ENCODE results near the gene SETBP1. TPM values are rescaled to one million over a fixed set of nuclear protein-coding genes. Genes with fewer than 3 reads are reported as not detected.

The SETBP1 gene
- total RNA-seq (1 to 10 TPM; 1.6 TPM), polyA plus RNA-seq (under 1 TPM in 1 of 3 donors, not detected in 2; 0.16 TPM), total RNA-seq (0 to 0.98 (median 0.21) reads per million in 6 experiments)

GRCh38 chr18:44680273-44681075, at the start of gene SETBP1:
SETBP1 (plus strand) TSS chr18:44680888; CDS start chr18:44701347, 20,459 bp downstream.
- POLR2A ChIA-PET, result no interaction called here
- Mint-ChIP-seq H3K27ac (peak within 1 kb of the TSS in 2 of 10 donors; percentile 61 to 79), H3K36me3 (no peaks in the 10 kb centered on the region), H3K4me1 (peaks cover 9 to 11% (median 10%) of the 10 kb centered on the region in 4 donors), H3K9me3 (no peaks in the 10 kb centered on the region), H3K27me3 (peaks cover 19 to 31% (median 24%) of the 10 kb centered on the region in 5 donors), H3K4me3 (peak within 1 kb of the TSS in 9 of 10 donors; percentile 70 to 89 (median 85))
- DNase-seq (peak in 2 of 10 donors; percentile 11 to 16), ATAC-seq (peak; percentile 18 to 22)

- Mint-ChIP-seq H3K4me3 (no peak overlapping the region), H3K36me3 (no peaks in the 10 kb centered on the region), H3K27me3 (peaks cover 0 to 3% (median 0%) of the 10 kb centered on the region in 5 donors), H3K27ac (no peak overlapping the region), H3K9me3 (peaks cover 0 to 5% (median 0%) of the 10 kb centered on the region in 9 donors), H3K4me1 (peaks cover 0 to 10% (median 0%) of the 10 kb centered on the region in 4 donors)
- ATAC-seq (no peak), DNase-seq (no peak)
- POLR2A ChIA-PET, result no interaction called here
Observed at GRCh38 chr18:44632469-44633145, 48.1 kb upstream of the SETBP1 start.

GRCh38 chr18:44635546-44635945, 45.1 kb upstream of the SETBP1 start:
- H3K4me1 Mint-ChIP-seq, result peaks cover 0 to 16% (median 0%) of the 10 kb centered on the region in 4 donors
- POLR2A ChIA-PET, result no interaction called here
- H3K27ac Mint-ChIP-seq, result no peak overlapping the region
- H3K9me3 Mint-ChIP-seq, result peaks cover 0 to 5% (median 0%) of the 10 kb centered on the region in 9 donors
- no peaks in the 10 kb centered on the region for H3K36me3 Mint-ChIP-seq
- H3K27me3 Mint-ChIP-seq, result peaks cover 0 to 3% (median 0%) of the 10 kb centered on the region in 5 donors
- ATAC-seq (no peak), DNase-seq (no peak)
- H3K4me3 Mint-ChIP-seq, result no peak overlapping the region

GRCh38 chr18:44636241-44636640, 44.4 kb upstream of the SETBP1 start:
- H3K4me3 Mint-ChIP-seq, result no peak overlapping the region
- H3K27ac Mint-ChIP-seq, result no peak overlapping the region
- POLR2A ChIA-PET, result no interaction called here
- no peak for DNase-seq
- ATAC-seq, result no peak
- peaks cover 0 to 16% (median 0%) of the 10 kb centered on the region in 4 donors for H3K4me1 Mint-ChIP-seq
- peaks cover 0 to 5% (median 0%) of the 10 kb centered on the region in 9 donors for H3K9me3 Mint-ChIP-seq
- no peaks in the 10 kb centered on the region for H3K36me3 Mint-ChIP-seq
- H3K27me3 Mint-ChIP-seq, result peaks cover 0 to 3% (median 3%) of the 10 kb centered on the region in 5 donors

- POLR2A ChIA-PET, result no interaction called here
- H3K4me3 Mint-ChIP-seq, result no peak overlapping the region
- H3K27me3 Mint-ChIP-seq, result peaks cover 0 to 3% (median 3%) of the 10 kb centered on the region in 5 donors
- H3K4me1 Mint-ChIP-seq, result peaks cover 0 to 16% (median 0%) of the 10 kb centered on the region in 4 donors
- no peak for DNase-seq
- ATAC-seq, result no peak
- H3K27ac Mint-ChIP-seq, result no peak overlapping the region
- no peaks in the 10 kb centered on the region for H3K9me3 Mint-ChIP-seq
- no peaks in the 10 kb centered on the region for H3K36me3 Mint-ChIP-seq
Observed at GRCh38 chr18:44637210-44638033, 43.3 kb upstream of the SETBP1 start.

GRCh38 chr18:44638034-44638540, 42.6 kb upstream of the SETBP1 start:
- H3K36me3 Mint-ChIP-seq, result no peaks in the 10 kb centered on the region
- H3K27ac Mint-ChIP-seq, result no peak overlapping the region
- H3K9me3 Mint-ChIP-seq, result no peaks in the 10 kb centered on the region
- H3K27me3 Mint-ChIP-seq, result peaks cover 0 to 3% (median 3%) of the 10 kb centered on the region in 5 donors
- ATAC-seq, result no peak
- no peak for DNase-seq
- POLR2A ChIA-PET, result no interaction called here
- H3K4me1 Mint-ChIP-seq, result peaks cover 0 to 16% (median 0%) of the 10 kb centered on the region in 4 donors
- no peak overlapping the region for H3K4me3 Mint-ChIP-seq

- Mint-ChIP-seq H3K27me3 (peaks cover 0 to 3% (median 3%) of the 10 kb centered on the region in 5 donors), H3K36me3 (no peaks in the 10 kb centered on the region), H3K9me3 (no peaks in the 10 kb centered on the region), H3K4me3 (no peak overlapping the region), H3K27ac (no peak overlapping the region), H3K4me1 (peaks cover 0 to 16% (median 0%) of the 10 kb centered on the region in 4 donors)
- DNase-seq, result no peak
- POLR2A ChIA-PET, result no interaction called here
- no peak for ATAC-seq
Observed at GRCh38 chr18:44638811-44639210, 41.9 kb upstream of the SETBP1 start.

GRCh38 chr18:44643004-44643403, 37.7 kb upstream of the SETBP1 start:
- ATAC-seq, result no peak
- Mint-ChIP-seq H3K4me1 (peaks cover 0 to 5% (median 0%) of the 10 kb centered on the region in 4 donors), H3K27ac (no peak overlapping the region), H3K4me3 (no peak overlapping the region), H3K27me3 (peaks cover 0 to 3% (median 3%) of the 10 kb centered on the region in 5 donors), H3K36me3 (no peaks in the 10 kb centered on the region), H3K9me3 (no peaks in the 10 kb centered on the region)
- POLR2A ChIA-PET, result no interaction called here
- DNase-seq, result no peak

- POLR2A ChIA-PET, result no interaction called here
- ATAC-seq (no peak), DNase-seq (no peak)
- H3K27me3 Mint-ChIP-seq, result peaks cover 0 to 2% (median 0%) of the 10 kb centered on the region in 5 donors
- H3K27ac Mint-ChIP-seq, result no peak overlapping the region
- H3K4me1 Mint-ChIP-seq, result no peaks in the 10 kb centered on the region
- H3K36me3 Mint-ChIP-seq, result no peaks in the 10 kb centered on the region
- no peaks in the 10 kb centered on the region for H3K9me3 Mint-ChIP-seq
- H3K4me3 Mint-ChIP-seq, result no peak overlapping the region
Observed at GRCh38 chr18:44651478-44651877, 29.2 kb upstream of the SETBP1 start.

GRCh38 chr18:44651918-44652572, 28.6 kb upstream of the SETBP1 start:
- no peak overlapping the region for H3K4me3 Mint-ChIP-seq
- H3K27me3 Mint-ChIP-seq, result peaks cover 0 to 3% (median 0%) of the 10 kb centered on the region in 5 donors
- POLR2A ChIA-PET, result no interaction called here
- DNase-seq (no peak), ATAC-seq (no peak)
- no peaks in the 10 kb centered on the region for H3K4me1 Mint-ChIP-seq
- no peak overlapping the region for H3K27ac Mint-ChIP-seq
- H3K36me3 Mint-ChIP-seq, result no peaks in the 10 kb centered on the region
- no peaks in the 10 kb centered on the region for H3K9me3 Mint-ChIP-seq

- Mint-ChIP-seq H3K9me3 (no peaks in the 10 kb centered on the region), H3K27me3 (peaks cover 0 to 3% (median 0%) of the 10 kb centered on the region in 5 donors), H3K27ac (no peak overlapping the region), H3K4me1 (no peaks in the 10 kb centered on the region), H3K36me3 (no peaks in the 10 kb centered on the region), H3K4me3 (no peak overlapping the region)
- DNase-seq (no peak), ATAC-seq (no peak)
- POLR2A ChIA-PET, result no interaction called here
Observed at GRCh38 chr18:44652722-44653121, 28.0 kb upstream of the SETBP1 start.

- POLR2A ChIA-PET, result no interaction called here
- no peaks in the 10 kb centered on the region for H3K9me3 Mint-ChIP-seq
- peaks cover 0 to 3% (median 0%) of the 10 kb centered on the region in 5 donors for H3K27me3 Mint-ChIP-seq
- no peaks in the 10 kb centered on the region for H3K36me3 Mint-ChIP-seq
- no peak overlapping the region for H3K27ac Mint-ChIP-seq
- H3K4me1 Mint-ChIP-seq, result no peaks in the 10 kb centered on the region
- no peak overlapping the region for H3K4me3 Mint-ChIP-seq
- ATAC-seq (no peak), DNase-seq (no peak)
Observed at GRCh38 chr18:44654573-44654972, 26.1 kb upstream of the SETBP1 start.
